GM20431 (cell line): Measurements from ENCODE around the gene ARFRP1.
"Not testable (repeated sequence)": the region's sequence is repeated elsewhere in the genome, so short reads cannot be mapped to it uniquely, and the experiment has no call there.

Experiments used
- in situ Hi-C: fragments of 300-500 bp; cut with MseI, MboI; formaldehyde crosslinking; loops from one replicate; pipeline ENCODE4 v1.15.0; 2020; ENCODE audit warnings: low sequenced_read_pairs; ENCODE audit not compliant: unreplicated experiment

Gene ARFRP1

GRCh38 chr20:63659370-63659769, 48.4 kb downstream of the ARFRP1 start:
- in situ Hi-C loops = no loop called here

DNA sequence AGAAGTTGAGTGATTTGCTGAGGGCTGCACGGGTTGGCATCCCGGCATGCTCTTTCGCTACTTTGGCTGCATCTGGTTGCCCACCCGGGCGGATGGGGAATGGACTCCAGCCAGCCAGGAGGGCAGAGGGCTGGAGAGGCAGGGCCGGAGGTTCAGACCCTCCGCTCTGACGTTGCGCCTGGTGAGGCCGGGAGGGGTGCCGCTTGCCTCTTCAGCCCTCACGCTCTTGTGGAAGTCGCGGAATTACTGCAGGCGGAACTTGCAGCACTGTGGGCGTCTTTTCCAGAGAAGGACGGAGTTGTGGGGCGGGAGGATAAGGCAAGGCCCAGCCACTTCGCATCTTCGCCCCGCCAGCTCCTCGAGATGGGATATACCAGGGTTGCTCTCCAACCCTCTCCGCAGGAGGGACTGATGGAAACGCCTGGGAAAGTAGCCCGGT, 49.0 kb downstream of the ARFRP1 start:
- in situ Hi-C loops = no loop called here

GRCh38 chr20:63657937-63658748, 49.6 kb downstream of the ARFRP1 start, which contains the start of gene RTEL1:
Gene RTEL1 (plus strand): TSS chr20:63658312. CDS start chr20:63659403, 1,091 bp downstream.
- in situ Hi-C loops = no loop called here

DNA sequence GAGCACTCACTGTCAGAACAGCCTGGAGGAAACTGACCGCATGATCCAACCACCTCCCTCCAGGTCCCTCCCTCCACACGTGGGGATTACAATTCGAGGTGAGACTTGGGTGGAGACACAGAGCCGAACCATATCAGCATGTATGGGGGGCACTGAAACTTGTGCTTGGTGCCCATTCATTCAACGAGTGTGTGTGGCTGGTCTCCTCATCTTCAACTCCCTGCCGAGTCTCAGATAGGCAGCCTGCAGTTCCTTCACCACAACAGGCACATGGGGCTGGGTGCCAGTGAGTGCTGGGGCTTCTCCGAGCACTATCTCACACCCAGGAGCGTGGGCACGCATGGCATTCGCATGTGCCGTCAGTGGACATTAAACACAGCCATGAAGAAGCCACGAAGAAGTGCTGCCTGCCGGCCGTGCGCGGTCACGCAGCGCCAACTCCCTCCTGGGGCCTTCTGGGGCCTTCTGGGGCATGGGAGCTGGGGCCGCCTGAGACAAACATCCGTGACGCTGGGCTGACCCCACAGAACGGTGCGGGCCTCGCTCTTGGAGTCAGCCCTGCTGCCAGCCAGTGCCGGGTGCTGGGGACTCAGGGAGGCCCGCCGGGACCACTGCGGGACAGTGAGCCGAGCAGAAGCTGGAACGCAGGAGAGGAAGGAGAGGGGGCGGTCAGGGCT, 50.4 kb downstream of the ARFRP1 start:
- in situ Hi-C loops = no loop called here

- in situ Hi-C loops = no loop called here
Observed at GRCh38 chr20:63656451-63656850, 51.3 kb downstream of the ARFRP1 start.

- in situ Hi-C loops = no loop called here
Observed at GRCh38 chr20:63655249-63655648, 52.5 kb downstream of the ARFRP1 start.

- in situ Hi-C loops = no loop called here
Observed at GRCh38 chr20:63653974-63654668, 53.7 kb downstream of the ARFRP1 start.

DNA sequence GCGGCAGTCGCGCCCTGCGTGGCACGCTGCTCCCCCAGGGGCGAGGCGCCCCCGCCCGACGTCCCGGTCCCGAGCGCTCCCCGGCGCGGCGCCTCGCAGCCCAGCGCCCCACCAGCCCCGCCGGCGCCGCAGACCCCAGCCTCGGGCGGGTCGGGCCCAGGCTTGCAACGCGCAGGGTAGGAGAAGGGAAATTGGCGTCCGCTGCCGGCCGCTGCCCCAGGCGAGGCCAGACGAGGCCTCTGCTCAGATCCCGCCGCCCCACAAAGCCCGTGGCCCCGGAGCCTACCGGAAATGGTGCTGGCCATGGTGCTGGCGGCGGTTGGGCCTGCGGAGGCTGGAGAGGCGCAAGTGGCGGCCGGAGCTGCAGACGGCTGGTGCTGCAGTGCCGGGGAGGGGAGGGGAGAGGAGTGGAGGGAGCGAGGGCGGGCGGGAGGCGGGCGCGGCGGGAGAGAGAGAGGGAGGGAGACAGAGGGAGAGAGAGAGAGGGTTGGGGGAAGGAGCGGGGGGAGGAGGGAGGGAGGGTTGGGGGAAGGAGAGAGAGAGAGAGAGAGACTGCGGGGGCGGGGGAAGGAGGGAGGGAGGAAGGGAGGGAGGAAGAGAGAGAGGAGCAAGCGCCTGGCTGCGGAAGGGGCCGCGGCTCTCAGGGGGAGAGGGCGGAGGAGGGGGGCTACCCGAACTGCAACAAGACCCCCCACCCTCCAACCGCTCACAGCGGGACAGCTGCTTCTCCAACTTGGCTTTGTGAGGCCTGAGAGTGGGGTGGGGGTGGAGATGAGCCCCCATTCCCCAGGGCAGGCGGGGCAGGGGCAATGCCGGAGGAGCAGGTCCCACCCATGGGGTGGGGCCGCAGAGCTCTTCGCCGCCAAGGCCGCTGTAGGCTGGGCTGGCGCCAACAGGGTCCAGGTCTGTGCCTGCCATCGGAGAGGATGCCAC, 54.5 kb downstream of the ARFRP1 start, which contains the start of gene STMN3:
Gene STMN3 (minus strand): TSS at position 384 of the 933 bp plus-strand sequence. CDS start 79 bp downstream, at position 305.
- in situ Hi-C loops = no loop called here

GRCh38 chr20:63652192-63652980, 55.4 kb downstream of the ARFRP1 start:
- in situ Hi-C loops = no loop called here

DNA sequence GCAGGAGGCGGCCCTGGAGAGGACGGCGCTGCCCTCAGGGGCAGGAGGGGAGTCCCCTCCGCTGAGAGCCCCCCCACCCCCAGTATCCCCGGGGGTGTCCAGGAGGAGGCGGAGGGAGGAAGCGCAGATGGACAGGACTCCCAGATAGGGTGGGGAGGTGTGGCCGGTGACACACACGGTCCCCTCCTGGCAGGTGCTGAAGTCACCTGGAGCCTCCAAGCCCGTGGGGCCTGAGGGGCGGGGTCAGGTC, 55.9 kb downstream of the ARFRP1 start:
- in situ Hi-C loops = no loop called here

- in situ Hi-C loops = not testable (repeated sequence)
Observed at GRCh38 chr20:63650486-63650885, 57.3 kb downstream of the ARFRP1 start.

DNA sequence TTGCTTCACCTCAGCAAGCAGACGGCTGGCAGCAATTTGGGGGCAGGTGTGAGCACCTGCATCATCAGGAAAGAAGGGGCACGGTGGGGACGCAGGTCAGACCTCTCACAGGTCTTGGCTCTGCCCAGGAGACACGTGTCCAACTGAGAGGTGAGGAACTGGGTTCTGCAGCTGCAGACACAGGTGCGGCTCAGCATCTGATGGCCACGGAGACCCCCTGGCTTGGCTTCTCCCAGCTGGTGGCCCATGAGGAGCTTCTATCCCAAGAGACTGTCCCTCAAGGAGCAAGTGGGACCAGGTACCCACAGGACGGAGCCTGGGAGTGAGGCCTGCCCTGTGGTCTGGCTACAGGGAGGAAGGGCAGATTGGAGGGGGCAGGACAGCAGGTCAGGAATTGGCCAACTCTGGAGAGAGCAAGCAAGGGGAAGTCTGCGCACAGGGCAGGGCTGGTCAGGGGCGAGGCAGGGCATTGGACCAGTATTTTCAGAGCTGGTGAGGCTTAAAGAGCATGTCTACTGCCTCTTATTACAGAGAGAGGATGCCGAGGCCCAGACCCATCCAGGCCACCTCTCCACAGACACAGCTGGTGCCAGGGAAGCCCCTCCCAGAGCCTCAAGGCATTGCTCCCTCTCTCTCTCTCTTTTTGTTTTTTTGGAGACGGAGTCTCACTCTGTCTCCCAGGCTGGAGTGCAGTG, 58.7 kb downstream of the ARFRP1 start:
- in situ Hi-C loops = no loop called here
